HG03025 (cell line): Measurements from ENCODE around the gene C1orf159.
"Not testable (repeated sequence)": the region's sequence is repeated elsewhere in the genome, so short reads cannot be mapped to it uniquely, and the experiment has no call there.

Experiments
- ATAC-seq: cut with Tn5 transposase; IDR thresholded peaks from one replicate; pipeline ENCODE4 v1.9.1; 2021; ENCODE audit warnings: mild to moderate bottlenecking, moderate library complexity; ENCODE audit not compliant: unreplicated experiment, low FRiP score

The C1orf159 gene

GRCh38 chr1:1069711-1070676 lies 45.9 kb downstream of the C1orf159 start:
- no peak for ATAC-seq

GRCh38 chr1:1069056-1069710 lies 46.7 kb downstream of the C1orf159 start:
- ATAC-seq: peak; percentile 52

DNA sequence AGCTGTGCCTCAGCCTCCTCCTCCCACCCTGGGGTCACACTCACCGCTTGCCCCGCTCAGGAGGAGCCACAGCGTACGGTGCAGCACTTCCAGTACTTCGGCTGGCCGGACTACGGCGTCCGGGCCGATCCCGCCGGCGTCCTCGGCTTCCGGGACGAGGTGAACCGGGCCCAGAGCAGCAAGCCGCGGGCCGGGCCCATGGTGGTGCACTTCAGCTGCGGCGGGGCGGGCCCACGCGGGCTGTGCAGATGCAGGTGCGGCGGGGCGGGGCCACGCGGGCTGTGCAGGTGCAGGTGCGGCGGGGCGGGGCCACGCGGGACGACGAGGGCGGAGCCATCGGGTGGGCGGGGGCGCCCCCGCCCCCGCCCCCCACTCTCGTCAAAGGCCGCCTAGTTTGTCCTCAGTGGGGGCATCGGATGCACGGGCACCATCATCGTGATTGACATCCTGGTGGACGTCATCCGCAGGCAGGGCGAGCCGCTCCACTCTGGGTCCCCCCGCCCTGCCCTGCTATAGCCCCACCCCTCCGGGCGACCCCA lies 47.3 kb downstream of the C1orf159 start:
- ATAC-seq: peak; percentile 11

GRCh38 chr1:1067860-1068516 lies 47.9 kb downstream of the C1orf159 start:
- ATAC-seq: no peak

DNA sequence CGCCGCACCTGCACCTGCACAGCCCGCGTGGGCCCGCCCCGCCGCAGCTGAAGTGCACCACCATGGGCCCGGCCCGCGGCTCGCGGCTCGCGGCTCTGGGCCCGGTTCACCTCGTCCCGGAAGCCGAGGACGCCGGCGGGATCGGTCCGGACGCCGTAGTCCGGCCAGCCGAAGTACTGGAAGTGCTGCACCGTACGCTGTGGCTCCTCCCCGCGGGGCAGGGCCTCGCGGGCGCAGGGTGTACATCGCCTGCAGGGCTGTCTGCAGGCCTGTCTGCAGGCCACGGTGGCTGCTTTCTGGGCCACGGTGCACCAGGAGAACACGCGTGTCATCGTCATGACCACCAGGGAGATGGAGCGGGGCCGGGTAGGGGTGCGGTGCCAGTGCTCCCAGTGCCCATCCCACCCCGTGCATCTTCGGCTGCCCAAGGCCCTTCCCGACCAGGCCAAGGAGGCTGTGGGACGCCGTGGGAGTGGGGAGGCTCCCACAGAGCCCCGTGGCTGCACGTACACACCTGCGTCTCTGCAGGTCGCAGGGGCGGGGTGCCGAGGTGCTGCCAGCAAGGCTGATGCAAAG lies 48.5 kb downstream of the C1orf159 start:
- ATAC-seq: no peak

DNA sequence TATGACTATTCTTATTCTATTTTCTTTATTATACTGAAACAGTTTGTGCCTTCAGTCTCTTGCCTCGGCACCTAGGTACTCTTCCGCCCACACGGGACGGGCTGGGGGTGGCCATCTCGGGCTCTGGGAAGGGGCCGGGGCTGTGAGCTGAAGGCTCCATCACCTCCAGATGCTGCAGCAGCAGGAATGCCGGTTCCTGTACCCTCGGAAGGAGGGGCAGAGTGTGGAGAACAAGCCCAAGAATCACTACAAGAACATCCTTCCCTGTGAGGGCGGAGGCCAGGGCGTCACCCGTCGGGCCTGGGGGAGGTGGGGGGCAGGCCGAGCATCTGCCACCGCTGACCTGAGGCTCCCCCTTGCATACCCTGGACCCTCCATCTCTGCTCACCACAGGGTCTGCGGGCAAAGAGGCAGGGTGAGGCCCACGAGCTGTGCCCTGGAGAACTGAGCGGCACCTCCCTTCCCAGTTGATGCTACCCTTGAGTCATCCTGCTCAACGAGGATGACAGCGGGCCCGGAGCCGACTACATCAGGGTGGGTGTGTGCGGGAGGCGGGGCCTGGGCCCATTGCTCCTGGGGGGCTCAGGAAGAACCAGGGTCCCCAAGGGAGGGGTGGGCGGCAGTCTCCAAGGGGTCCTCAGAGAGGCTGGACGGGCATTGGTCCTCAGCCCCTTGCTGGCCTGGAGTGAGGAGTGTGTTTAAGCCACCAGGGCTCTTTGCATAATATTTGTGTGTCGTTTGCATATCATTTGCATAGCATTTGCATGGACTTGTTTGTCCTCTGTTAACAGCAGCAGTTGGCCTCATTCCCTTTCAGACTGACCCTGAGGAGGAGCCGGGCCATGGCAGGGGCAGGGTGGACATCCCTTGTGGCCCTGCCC lies 49.2 kb downstream of the C1orf159 start:
- ATAC-seq: no peak

DNA sequence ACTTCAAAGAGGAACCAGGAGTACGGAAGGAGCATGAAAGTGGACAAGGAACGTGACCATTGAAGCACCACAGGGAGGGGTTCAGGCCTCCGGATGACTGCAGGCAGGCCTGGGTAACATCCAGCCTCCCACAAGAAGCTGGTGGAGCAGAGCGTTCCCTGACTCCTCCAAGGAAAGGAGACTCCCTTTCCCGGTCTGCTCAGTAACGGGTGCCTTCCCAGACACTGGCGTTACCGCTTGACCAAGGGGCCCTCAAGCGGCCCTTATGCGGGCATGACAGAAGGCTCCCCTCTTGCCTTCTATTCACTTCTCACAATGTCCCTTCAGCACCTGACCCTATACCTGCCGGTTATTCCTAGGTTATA lies 50.0 kb downstream of the C1orf159 start:
- ATAC-seq: not testable (repeated sequence)

DNA sequence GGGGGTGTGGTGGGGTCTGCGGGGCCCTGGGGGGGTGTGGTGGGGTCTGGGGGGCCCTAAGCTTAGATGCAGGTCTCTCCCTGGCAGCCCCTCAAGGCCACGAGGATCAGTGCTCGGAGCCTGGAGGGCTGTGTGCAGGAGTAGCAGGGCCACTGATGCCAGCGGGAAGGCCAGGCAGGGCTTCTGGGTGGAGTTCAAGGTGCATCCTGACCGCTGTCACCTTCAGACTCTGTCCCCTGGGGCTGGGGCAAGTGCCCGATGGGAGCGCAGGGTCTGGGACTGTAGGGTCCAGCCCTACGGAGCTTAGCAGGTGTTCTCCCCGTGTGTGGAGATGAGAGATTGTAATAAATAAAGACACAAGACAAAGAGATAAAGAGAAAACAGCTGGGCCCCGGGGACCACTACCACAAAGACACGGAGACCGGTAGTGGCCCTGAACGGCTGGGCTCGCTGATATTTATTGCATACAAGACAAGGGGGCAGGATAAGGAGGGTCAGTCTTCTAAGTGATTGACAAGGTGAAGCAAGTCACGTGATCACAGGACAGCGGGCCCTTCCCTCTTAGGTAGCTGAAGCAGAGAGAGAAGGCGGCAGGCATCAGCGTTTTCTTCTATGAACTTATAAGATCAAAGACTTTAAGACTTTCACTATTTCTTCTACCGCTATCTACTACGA lies 50.5 kb downstream of the C1orf159 start:
- ATAC-seq: no peak

DNA sequence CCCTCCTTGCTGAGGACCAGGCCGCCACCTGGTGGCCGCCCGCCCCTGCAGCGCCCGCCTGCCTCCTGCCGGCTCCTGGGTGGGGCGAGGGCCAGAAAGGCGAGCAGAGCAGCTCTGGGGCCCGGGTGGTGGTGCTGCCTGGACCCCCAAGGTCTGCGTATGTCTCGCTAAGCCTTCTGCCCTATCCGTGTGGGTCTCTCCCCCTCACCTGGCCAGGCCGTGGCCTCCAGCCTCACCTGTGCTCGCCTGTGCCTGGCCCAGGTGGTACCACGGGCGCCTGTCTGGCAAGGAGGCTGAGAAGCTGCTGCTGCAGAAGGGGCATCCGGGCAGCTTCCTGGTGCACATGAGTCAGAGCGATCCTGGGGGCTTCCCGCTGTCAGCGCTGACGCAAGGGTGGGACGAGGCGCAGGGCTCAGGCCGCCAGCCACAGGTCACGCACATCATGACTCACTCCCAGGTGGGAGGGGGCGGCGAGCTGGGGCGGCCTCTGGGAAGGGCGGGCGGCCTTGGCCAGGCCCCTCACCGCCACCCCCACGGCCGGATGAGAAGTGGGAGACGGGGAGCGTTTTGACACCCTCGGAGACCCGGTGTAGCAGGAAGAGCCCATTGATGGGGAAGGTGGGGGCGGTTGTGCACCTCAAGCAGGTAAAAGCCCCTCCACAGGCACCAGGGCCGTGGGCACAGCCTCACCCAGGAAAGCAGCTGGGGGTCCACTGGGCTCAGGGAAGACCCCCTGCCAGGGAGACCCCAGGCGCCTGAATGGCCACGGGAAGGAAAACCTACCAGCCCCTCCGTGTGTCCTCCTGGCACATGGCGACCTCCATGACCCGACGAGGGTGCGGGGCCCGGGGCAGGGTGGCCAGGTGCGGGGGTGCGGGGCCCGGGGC lies 51.7 kb downstream of the C1orf159 start:
- no peak for ATAC-seq

DNA sequence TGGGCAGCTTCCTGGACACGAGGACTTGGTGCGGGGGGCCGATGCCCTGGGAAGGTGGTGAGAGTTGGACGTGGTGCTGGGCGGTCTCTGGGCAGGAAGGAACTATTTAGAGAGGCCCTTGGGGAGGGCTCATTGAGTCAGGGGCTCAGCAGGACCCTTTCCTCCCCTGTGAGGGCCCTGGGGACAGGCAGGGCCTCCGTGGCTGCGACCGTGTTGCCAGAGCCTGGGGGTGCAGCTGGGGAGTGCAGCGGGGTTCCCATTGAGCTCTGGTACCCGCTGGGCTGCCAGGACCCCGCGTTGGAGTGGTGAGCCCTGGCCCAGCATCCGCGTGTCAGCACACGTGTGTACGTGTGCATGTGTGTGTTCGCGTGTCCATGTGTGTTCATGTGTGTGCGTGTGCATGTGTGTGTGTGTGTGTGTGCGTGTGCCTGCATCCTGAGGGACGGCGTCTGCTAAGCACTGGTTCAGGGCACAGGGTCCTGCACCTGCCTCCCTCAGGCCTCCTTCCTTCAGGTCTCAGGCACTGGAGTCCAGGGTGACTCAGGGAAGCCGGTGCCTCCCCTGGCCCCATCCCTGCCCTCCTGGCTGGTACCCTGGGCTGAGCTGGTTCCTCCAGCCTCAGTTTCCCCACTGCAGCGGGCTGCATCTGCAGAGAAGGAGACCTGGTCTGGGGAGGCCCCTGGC lies 52.5 kb downstream of the C1orf159 start:
- no peak for ATAC-seq

DNA sequence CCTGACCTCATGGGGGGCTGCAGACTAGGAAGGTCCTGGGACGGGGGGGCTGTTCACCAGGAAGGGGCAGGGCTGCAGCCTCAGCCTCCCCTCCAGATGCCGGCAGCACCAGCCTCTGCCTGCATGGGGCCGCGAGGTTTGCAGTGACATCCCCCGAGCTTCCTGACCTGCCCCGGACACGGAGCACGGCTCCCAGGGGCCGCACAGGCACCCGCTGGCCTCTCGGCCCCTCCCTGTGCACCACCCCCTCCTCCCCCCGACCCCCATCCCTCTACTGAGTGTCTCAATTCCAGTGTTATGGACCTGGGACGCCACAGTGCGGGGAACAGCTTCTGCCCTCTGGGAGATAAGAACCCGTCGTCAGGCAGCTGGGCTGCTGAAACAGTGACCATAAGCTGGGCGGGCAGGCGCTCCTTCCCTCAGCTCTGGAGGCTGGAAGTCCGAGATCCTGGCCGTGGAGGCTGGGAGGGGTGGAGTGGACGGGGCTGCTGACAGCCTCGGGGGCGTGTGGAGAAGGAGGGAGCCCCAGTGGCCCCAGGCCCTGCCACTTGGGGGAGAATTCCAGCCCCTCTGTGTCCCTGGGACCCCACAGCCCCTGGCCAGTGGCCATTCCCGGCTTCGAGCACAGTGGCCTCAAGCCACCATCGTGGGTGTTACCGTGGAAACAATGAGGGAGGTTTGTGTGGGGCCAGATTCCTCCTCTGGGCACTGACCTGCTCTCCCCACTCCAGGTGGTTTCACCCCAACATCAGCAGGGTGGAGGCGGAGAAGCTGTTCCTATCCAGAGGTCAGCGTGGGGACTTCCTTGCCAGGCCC lies 53.3 kb downstream of the C1orf159 start:
- no peak for ATAC-seq

GRCh38 chr1:1061682-1062345 lies 54.1 kb downstream of the C1orf159 start:
- no peak for ATAC-seq

DNA sequence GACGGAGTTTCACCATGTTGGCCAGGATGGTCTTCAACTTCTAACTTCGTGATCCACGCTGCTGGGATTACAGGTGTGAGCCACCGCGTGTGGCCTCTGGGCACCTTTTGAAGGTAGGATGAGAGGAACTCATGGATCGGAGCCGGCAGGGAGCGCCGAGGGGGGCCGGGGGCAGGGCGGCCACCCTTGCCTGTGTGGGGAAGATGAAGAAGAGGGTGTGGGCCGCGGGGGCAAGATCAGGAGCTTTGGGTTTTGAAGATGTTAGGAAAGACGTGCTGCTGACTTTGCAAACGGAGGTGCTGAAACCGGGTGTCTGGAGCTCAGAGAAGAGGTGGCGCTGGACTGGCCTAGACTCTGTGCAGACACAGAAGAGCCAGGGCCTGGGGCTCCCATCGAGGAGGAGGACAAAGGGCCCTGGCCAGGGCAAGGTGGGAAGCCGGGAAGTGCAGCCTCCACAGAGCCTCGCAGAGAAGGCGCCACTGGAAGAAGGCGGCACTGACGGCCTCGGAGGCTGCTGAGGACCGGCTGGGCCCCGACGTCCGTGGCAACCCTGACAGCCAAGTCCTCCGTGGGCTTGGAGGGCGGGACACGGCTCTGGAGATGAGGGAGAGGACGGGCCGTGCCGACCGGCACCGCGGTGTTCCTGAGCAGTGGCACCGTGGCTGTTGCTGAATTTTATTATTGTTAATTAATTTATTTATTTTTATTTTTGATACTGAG lies 55.4 kb downstream of the C1orf159 start:
- ATAC-seq: no peak

DNA sequence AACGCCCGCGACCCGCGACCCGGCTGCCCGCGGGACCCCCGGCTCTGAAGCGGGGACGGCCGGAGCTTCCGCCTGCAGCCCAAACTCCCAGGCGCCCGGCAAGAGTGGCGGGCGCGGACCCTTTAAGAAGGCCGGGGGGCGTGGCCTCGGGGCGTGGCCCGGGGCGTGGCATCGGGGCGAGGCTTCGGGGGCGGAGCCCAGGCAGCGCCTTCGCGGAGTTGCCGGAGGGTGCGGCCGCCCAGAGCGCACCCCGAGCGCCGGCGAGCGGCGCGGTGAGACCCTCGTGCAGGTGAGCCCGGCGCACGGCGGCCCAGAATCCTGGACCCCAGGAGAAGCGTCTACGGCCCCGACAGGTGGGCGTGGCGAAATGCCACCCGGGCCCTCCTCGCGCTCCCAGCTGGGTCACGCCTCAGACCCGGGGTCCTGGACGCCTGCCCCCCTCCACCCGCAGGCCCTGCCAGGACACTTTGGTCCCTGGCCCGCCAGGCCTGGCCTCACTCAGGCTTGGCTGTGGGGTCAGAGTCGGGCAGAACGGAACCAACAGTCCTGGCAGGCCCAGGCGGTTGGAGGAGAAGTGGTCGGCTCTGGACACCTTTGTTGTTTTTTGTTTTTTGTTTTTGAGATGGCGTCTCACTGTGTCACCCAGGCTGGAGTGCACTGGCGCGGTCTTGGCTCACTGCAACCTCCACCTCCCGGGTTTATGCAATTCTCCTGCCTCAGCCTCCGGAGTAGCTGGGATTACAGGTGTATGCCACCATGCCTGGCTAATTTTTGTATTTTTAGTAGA lies 56.2 kb downstream of the C1orf159 start:
- peak; percentile 65 for ATAC-seq
